Lower leg skin (tissue), 3 donors: Measurements from ENCODE around the gene DRC7.

ENCODE experiments used
- CTCF ChIP-seq, 3 donors: fragments of 450-650 bp; IDR thresholded peaks; one replicate each; pipeline ENCODE4 v1.5.1; 2016; ENCODE audit warnings: antibody characterized with exemption in 3 of 3, mild to moderate bottlenecking in 3 of 3, moderate library complexity in 2 of 3
- POLR2A ChIP-seq, 2 donors: fragments of 450-650 bp; IDR thresholded peaks; one replicate each; pipeline ENCODE4 v1.6.1; 2016 to 2017; ENCODE audit warnings: antibody characterized with exemption in 2 of 2, mild to moderate bottlenecking in 1 of 2, moderate library complexity in 1 of 2

DNA sequence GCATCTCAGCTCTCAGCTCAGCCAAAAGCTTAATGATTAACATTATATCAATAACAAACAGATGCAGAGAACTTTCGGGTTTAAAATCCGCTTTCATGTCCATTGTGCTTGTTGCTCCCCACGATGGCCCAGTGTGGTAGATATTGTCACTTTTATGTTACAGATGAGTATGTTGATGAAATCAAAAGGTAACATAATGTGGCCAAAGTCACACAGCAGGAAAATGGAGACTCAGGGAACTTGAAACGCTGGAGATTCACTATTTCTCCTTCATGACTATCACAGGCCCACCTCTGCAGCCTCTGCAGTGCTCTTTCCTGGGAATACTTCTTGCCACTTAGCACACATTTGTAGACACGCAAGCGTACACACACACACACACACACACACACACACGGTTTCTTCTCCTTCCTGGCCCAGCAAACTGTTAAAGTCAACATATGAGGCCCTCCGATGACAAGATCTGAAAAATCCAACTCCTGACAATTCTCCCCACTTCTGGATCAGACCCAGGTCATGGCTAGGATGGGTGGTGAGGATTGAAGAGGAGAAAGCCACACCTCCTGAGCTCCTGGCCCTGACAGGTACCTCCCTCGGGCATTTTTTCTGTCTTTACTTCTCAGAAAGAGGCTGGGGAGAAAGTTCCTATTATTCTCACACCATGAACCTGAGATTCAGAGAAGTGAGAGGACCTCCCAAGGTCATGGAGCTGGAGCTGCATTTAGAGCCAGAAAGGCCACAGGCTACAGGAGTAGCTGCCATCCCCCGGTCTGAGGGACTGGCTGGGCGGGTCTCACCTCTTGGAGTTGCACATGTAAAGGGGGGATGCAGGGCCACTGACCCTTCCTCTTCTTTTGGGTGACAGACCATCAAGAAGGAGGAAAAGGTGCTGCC is 9.7 kb downstream of the DRC7 start:
- TF ChIP-seq POLR2A (IDR thresholded peaks at IDR 0.05) (no peak), CTCF (IDR thresholded peaks at IDR 0.05) (no peak)
